ENCODE measurements around the gene MRPS9.

GRCh38 chr2:105103481-105103880 is 65.6 kb downstream of the MRPS9 start:
- TF ChIP-seq CTCF (IDR thresholded peaks at IDR 0.05) = no peak
- TF ChIP-seq POLR2A (IDR thresholded peaks at IDR 0.05) = no peak

All from right lobe of liver (tissue), 4 donors.